Spleen (tissue), 11 donors: ENCODE measurements around the gene S100A1. TPM values are rescaled to one million over a fixed set of nuclear protein-coding genes. Genes with fewer than 3 reads are reported as not detected.

Source experiments
- DNase-seq: peaks from one replicate; pipeline ENCODE4 v3.0.0-alpha.2; 2020
- H3K27ac ChIP-seq, 8 donors: fragments of 200-600 bp; sonication (generic) in 7 of 8; 1 replicate in 4 of 8; 2 replicates in 4 of 8; pipeline versions ENCODE4 v1.5.0 to v1.8.0; 2016 to 2021; ENCODE audit warnings: inconsistent platforms in 4 of 8, mild to moderate bottlenecking in 4 of 8, moderate library complexity in 1 of 8
- H3K27me3 ChIP-seq, 7 donors: fragments of 200-600 bp; sonication (generic) in 6 of 7; replicated peaks in 1 of 7; 1 replicate in 4 of 7; 2 replicates in 3 of 7; pipeline versions ENCODE4 v1.5.0 to v1.8.0; 2016 to 2021; ENCODE audit warnings: inconsistent platforms in 3 of 7, mild to moderate bottlenecking in 1 of 7
- H3K36me3 ChIP-seq, 6 donors: fragments of 200-600 bp; sonication (generic) in 5 of 6; 1 replicate in 4 of 6; 2 replicates in 2 of 6; pipeline versions ENCODE4 v1.5.0 to v1.8.0; 2016 to 2021; ENCODE audit warnings: inconsistent platforms in 2 of 6
- H3K4me1 ChIP-seq, 6 donors: fragments of 200-600 bp; sonication (generic) in 5 of 6; 1 replicate in 3 of 6; 2 replicates in 3 of 6; pipeline versions ENCODE4 v1.5.0 to v1.8.0; 2016 to 2021; ENCODE audit warnings: inconsistent platforms in 3 of 6
- H3K4me3 ChIP-seq, 8 donors: fragments of 200-600 bp; sonication (generic) in 7 of 8; 1 replicate in 4 of 8; 2 replicates in 4 of 8; pipeline versions ENCODE4 v1.5.0 to v1.8.0; 2016 to 2021; ENCODE audit warnings: inconsistent platforms in 4 of 8, mild to moderate bottlenecking in 4 of 8, moderate library complexity in 2 of 8
- H3K9me3 ChIP-seq, 8 donors: fragments of 200-600 bp; sonication (generic) in 7 of 8; 1 replicate in 4 of 8; 2 replicates in 4 of 8; pipeline versions ENCODE4 v1.5.0 to v1.8.0; 2016 to 2021; ENCODE audit warnings: inconsistent platforms in 4 of 8
- CTCF ChIP-seq, 11 experiments: fragments of 200-600 bp in 7 of 11; fragments of 450-650 bp in 4 of 11; sonication (generic) in 4 of 11; IDR thresholded peaks in 8 of 11; conservative IDR thresholded peaks in 3 of 11; 1 replicate in 7 of 11; 2 replicates in 4 of 11; pipeline versions ENCODE4 v1.4.0 to v1.8.0; 2016 to 2021; ENCODE audit warnings: antibody characterized with exemption in 11 of 11, inconsistent platforms in 4 of 11, mild to moderate bottlenecking in 1 of 11
- POLR2A ChIP-seq, 3 donors: fragments of 450-650 bp; IDR thresholded peaks; one replicate each; pipeline ENCODE4 v1.5.1; 2017; ENCODE audit warnings: antibody characterized with exemption in 3 of 3, mild to moderate bottlenecking in 1 of 3
- POLR2AphosphoS5 ChIP-seq, 3 donors: sonication (generic); formaldehyde crosslinking; IDR thresholded peaks; one replicate each; pipeline ENCODE4 v1.5.1; 2017; ENCODE audit warnings: antibody characterized with exemption in 3 of 3
- WGBS, 5 donors: extraction: QIAGEN DNeasy Blood & Tissue Kit in 3 of 5; methylation state at CpG; one replicate each; pipeline versions ENCODE4 v1.1.5 to v1.1.7; 2013 to 2018; 5-methylcytosine and 5-hydroxymethylcytosine counted together
- intact Hi-C: fragments of 100-400 bp; cut with DNase I; formaldehyde crosslinking; loops from one replicate; pipeline ENCODE4 v1.15.0; 2023; ENCODE audit warnings: low total_unique reads
- polyA plus RNA-seq, 3 donors: library from polyadenylated mRNA; stranded (reverse); fragments of 200-250 nt; gene quantifications; one replicate each; pipeline ENCODE4 v1.2.1, GENCODE V29; 2013
- total RNA-seq, 7 donors: library from RNA; depleted of rRNA in 3 of 7; stranded (reverse); fragments of >200 nt in 3 of 7; fragmentation: NEBNext Ultra II Directional in 4 of 7; extraction: Animal tissue kit (Norgen Biotek cat#: 25700) in 4 of 7; gene quantifications; one replicate each; pipeline versions ENCODE4 v1.1.0 to v1.2.1, GENCODE V29; 2016 to 2021
- donor health status: healthy with polysubstance abuse.
- donor health status: DM: no; HTN: no; CAD: no; lungs with moderate emphysema.
- donor health status: DM: no; HTN: no; CAD: no.
- donor health status: Bipolar disorder and iron deficiency.
- donor health status: healthy.
- donor health status: DM: no; HTN: no; CAD: no.
- donor health status: DM: yes; HTN: yes; CAD: no.

The S100A1 gene
- total and polyA plus RNA-seq, 10 donors: 1.7 to 39.7 (median 5.4) TPM; not detected in 6

GRCh38 chr1:153649137-153649862 lies 21.1 kb downstream of the S100A1 start:
- TF ChIP-seq POLR2AphosphoS5 (IDR thresholded peaks at IDR 0.05) (peak in 1 of 3 donors; percentile 24), CTCF (IDR thresholded peaks at IDR 0.05 in 8 of 11, conservative IDR thresholded peaks at IDR 0.05 in 3 of 11) (no peak), POLR2A (IDR thresholded peaks at IDR 0.05) (no peak)
- 46 to 80% (median 58%) methylated on average over 3 of the region's 3 CpGs for WGBS, 5 donors
- Histone ChIP-seq H3K36me3 (peaks cover 0 to 37% (median 29%) of the 10 kb centered on the region in 6 donors), H3K4me1 (peaks cover 0 to 47% (median 22%) of the 10 kb centered on the region in 6 donors), H3K9me3 (no peaks in the 10 kb centered on the region), H3K27me3 (no peaks in the 10 kb centered on the region), H3K27ac (peak overlapping the region in 2 of 8 donors; percentile 5 to 53), H3K4me3 (no peak overlapping the region)
- no peak for DNase-seq
- intact Hi-C loops: no loop called here

- 63 to 89% (median 83%) methylated on average over 2 of the region's 2 CpGs for WGBS, 5 donors
- Histone ChIP-seq H3K27ac (peak overlapping the region in 1 of 8 donors; percentile 53), H3K36me3 (peaks cover 0 to 32% (median 24%) of the 10 kb centered on the region in 6 donors), H3K4me1 (peaks cover 0 to 44% (median 22%) of the 10 kb centered on the region in 6 donors), H3K4me3 (no peak overlapping the region), H3K27me3 (no peaks in the 10 kb centered on the region), H3K9me3 (no peaks in the 10 kb centered on the region)
- TF ChIP-seq POLR2AphosphoS5 (IDR thresholded peaks at IDR 0.05): peak in 2 of 3 donors; percentile 41 to 57
- TF ChIP-seq CTCF (IDR thresholded peaks at IDR 0.05 in 8 of 11, conservative IDR thresholded peaks at IDR 0.05 in 3 of 11): no peak
- TF ChIP-seq POLR2A (IDR thresholded peaks at IDR 0.05): no peak
- intact Hi-C loops: no loop called here
- no peak for DNase-seq
These were observed 21.6 kb downstream of the S100A1 start for GRCh38 chr1:153649863-153650235.

GRCh38 chr1:153651771-153652170 lies 23.5 kb downstream of the S100A1 start:
- H3K27me3 ChIP-seq: no peaks in the 10 kb centered on the region
- H3K27ac ChIP-seq: no peak overlapping the region
- intact Hi-C loops: no loop called here
- TF ChIP-seq CTCF (IDR thresholded peaks at IDR 0.05 in 8 of 11, conservative IDR thresholded peaks at IDR 0.05 in 3 of 11): no peak
- H3K9me3 ChIP-seq: no peaks in the 10 kb centered on the region
- H3K36me3 ChIP-seq: peaks cover 0 to 12% (median 5%) of the 10 kb centered on the region in 6 donors
- WGBS, 5 donors: 82 to 100% (median 92%) methylated on average over 1 of the region's 1 CpG
- H3K4me3 ChIP-seq: no peak overlapping the region
- DNase-seq: no peak
- peaks cover 0 to 25% (median 12%) of the 10 kb centered on the region in 6 donors for H3K4me1 ChIP-seq

- Histone ChIP-seq H3K4me3 (no peak overlapping the region), H3K9me3 (no peaks in the 10 kb centered on the region), H3K27ac (peak overlapping the region in 6 of 8 donors; percentile 9 to 81 (median 70)), H3K36me3 (peaks cover 0 to under 1% (median 0%) of the 10 kb centered on the region in 6 donors), H3K27me3 (no peaks in the 10 kb centered on the region), H3K4me1 (peaks cover 0 to 21% (median 11%) of the 10 kb centered on the region in 6 donors)
- 27 to 73% (median 50%) methylated on average over 3 of the region's 3 CpGs for WGBS, 5 donors
- no peak for TF ChIP-seq POLR2A (IDR thresholded peaks at IDR 0.05)
- TF ChIP-seq CTCF (IDR thresholded peaks at IDR 0.05 in 8 of 11, conservative IDR thresholded peaks at IDR 0.05 in 3 of 11): no peak
- no peak for TF ChIP-seq POLR2AphosphoS5 (IDR thresholded peaks at IDR 0.05)
- no peak for DNase-seq
- intact Hi-C loops: no loop called here
These were observed 24.7 kb downstream of the S100A1 start for GRCh38 chr1:153652805-153653500.
